H1 (cell line): ENCODE data around the gene C22orf31.

Source experiments
- CBX5 ChIP-seq: fragments of 300-800, 300-1000 bp; sonication (generic); IDR thresholded peaks from 2 replicates; pipeline ENCODE4 v1.7.1; 2016; ENCODE audit warnings: antibody characterized with exemption, low read length, low read depth
- GABPA ChIP-seq: IDR thresholded peaks from 2 replicates; pipeline ENCODE4 v1.6.1; 2011; ENCODE audit warnings: mild to moderate bottlenecking, low read length, moderate library complexity, borderline replicate concordance; ENCODE audit not compliant: insufficient read depth
- KDM5A ChIP-seq: fragments of 200-600 bp; IDR thresholded peaks from 2 replicates; pipeline ENCODE4 v1.7.1; 2012; ENCODE audit warnings: mild to moderate bottlenecking, low read length, inconsistent platforms, mixed read lengths
- POLR2A ChIP-seq, 2 experiments: IDR thresholded peaks; 1 replicate in 1 of 2; 2 replicates in 1 of 2; pipeline ENCODE4 v1.6.1; 2011; ENCODE audit warnings: low read depth in 2 of 2, low read length in 2 of 2, mild to moderate bottlenecking in 2 of 2; ENCODE audit errors: control extremely low read depth in 1 of 2
- POLR2AphosphoS5 ChIP-seq: IDR thresholded peaks from 2 replicates; pipeline ENCODE4 v1.6.1; 2011; ENCODE audit warnings: low read depth, low read length
- RAD21 ChIP-seq, 2 experiments: IDR thresholded peaks in 1 of 2; conservative IDR thresholded peaks in 1 of 2; 2 replicates each; pipeline ENCODE4 v1.6.1; 2011; ENCODE audit warnings: low read depth in 2 of 2, low read length in 2 of 2, improper control_type of control experiment in 1 of 2, inconsistent platforms in 1 of 2, mild to moderate bottlenecking in 1 of 2, moderate library complexity in 1 of 2
- SIX5 ChIP-seq: IDR thresholded peaks from 2 replicates; pipeline ENCODE4 v1.6.1; 2011; ENCODE audit warnings: mild to moderate bottlenecking, low read depth, low read length
- SRF ChIP-seq: IDR thresholded peaks from 2 replicates; pipeline ENCODE4 v1.6.1; 2011; ENCODE audit warnings: mild to moderate bottlenecking, low read depth, low read length, moderate library complexity
- TAF7 ChIP-seq: optimal IDR thresholded peaks from 2 replicates; pipeline ENCODE3; 2011; ENCODE audit warnings: low read depth, mild to moderate bottlenecking, inconsistent platforms, low read length, moderate library complexity, borderline replicate concordance
- YY1 ChIP-seq: IDR thresholded peaks from 2 replicates; pipeline ENCODE4 v1.6.1; 2011; ENCODE audit warnings: low read depth, mild to moderate bottlenecking, low read length
- TF ChIP-seq, protein P1 (sequence below), 3 experiments: IDR thresholded peaks; 1 replicate in 2 of 3; 2 replicates in 1 of 3; pipeline versions ENCODE4 v1.5.1 to v1.6.1; 2011; ENCODE audit warnings: low read length in 3 of 3, mild to moderate bottlenecking in 3 of 3, inconsistent platforms in 2 of 3, low read depth in 1 of 3, moderate library complexity in 1 of 3; ENCODE audit not compliant: insufficient read depth in 1 of 3; ENCODE audit errors: control extremely low read depth in 1 of 3

DNA sequence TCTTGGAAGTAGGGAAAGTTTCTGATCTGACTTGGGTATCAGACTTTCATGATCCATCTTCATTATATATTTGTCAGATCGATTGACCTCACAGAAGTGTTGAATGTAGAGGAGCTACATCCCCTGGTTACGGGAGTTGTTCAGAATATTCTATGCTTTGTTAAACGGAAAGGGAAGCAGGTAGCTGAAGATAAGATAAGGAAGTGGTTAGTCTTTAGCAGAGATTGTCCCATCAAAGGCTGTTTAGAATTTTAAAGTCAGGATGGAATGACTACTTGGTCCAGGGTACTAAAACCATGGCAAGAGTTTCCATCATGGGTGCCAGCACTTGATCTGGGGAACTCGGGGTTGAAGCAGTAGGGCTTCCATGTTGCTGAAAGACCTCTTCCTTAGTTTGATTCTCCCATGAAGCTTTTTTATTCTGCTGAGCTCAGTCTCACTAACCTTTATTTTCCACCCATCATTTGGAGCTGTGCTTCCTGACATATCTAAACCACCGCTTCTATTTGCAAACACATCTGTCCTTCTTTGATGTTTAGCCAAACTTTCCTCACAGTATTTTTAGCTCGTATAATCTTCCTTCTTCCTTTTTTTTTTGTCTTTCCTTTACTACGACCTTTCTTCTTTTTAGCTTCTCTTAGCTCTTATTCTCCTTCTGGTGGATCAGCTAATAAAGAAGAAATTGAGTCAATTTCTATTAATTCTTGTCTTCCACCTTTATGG, 4.0 kb upstream of the C22orf31 start:
- no peak for TF ChIP-seq SRF
- TF ChIP-seq POLR2AphosphoS5 = no peak
- TF ChIP-seq, protein P1, sequence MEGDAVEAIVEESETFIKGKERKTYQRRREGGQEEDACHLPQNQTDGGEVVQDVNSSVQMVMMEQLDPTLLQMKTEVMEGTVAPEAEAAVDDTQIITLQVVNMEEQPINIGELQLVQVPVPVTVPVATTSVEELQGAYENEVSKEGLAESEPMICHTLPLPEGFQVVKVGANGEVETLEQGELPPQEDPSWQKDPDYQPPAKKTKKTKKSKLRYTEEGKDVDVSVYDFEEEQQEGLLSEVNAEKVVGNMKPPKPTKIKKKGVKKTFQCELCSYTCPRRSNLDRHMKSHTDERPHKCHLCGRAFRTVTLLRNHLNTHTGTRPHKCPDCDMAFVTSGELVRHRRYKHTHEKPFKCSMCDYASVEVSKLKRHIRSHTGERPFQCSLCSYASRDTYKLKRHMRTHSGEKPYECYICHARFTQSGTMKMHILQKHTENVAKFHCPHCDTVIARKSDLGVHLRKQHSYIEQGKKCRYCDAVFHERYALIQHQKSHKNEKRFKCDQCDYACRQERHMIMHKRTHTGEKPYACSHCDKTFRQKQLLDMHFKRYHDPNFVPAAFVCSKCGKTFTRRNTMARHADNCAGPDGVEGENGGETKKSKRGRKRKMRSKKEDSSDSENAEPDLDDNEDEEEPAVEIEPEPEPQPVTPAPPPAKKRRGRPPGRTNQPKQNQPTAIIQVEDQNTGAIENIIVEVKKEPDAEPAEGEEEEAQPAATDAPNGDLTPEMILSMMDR (IDR thresholded peaks at IDR 0.05; ENCODE audit: control extremely low read depth in 1 of 3, insufficient read depth in 1 of 3, low read depth in 1 of 3, low read length in 3 of 3) = no peak
- no peak for TF ChIP-seq SIX5
- no peak for TF ChIP-seq RAD21 (IDR thresholded peaks at IDR 0.05 in 1 of 2, conservative IDR thresholded peaks at IDR 0.05 in 1 of 2; ENCODE audit: low read depth in 2 of 2, low read length in 2 of 2)
- TF ChIP-seq YY1 = no peak
- no peak for TF ChIP-seq CBX5
- TF ChIP-seq TAF7 = no peak
- TF ChIP-seq GABPA = no peak
- TF ChIP-seq KDM5A = no peak
- no peak for TF ChIP-seq POLR2A (IDR thresholded peaks at IDR 0.05; ENCODE audit: control extremely low read depth in 1 of 2, low read depth in 2 of 2, low read length in 2 of 2)
